GM18505 (cell line): ENCODE results near the gene ZNF136.
A peak's percentile ranks its signal among the peaks of the same experiment; 100 is the strongest.

Experiments
- ATAC-seq: cut with Tn5 transposase; IDR thresholded peaks from one replicate; pipeline ENCODE4 v1.9.1; 2021; ENCODE audit not compliant: unreplicated experiment
- POLR2A ChIP-seq: IDR thresholded peaks from 4 replicates; pipeline ENCODE4 v1.6.1; 2011; ENCODE audit warnings: borderline replicate concordance; ENCODE audit not compliant: insufficient read depth, insufficient read length; ENCODE audit errors: extremely low read depth

ZNF136 gene

GRCh38 chr19:12155324-12155860, 7.5 kb upstream of the ZNF136 start:
- no peak for TF ChIP-seq POLR2A
- no peak for ATAC-seq

GRCh38 chr19:12156223-12157058, 6.5 kb upstream of the ZNF136 start, which contains the start of gene ZNF625:
Gene ZNF625, minus strand, starts transcription at chr19:12156734. Its CDS starts 176 bp downstream, at chr19:12156558.
- peak; percentile 64 for TF ChIP-seq POLR2A
- peak; percentile 65 for ATAC-seq

GRCh38 chr19:12159773-12160414, 3.0 kb upstream of the ZNF136 start:
- no peak for ATAC-seq
- no peak for TF ChIP-seq POLR2A

GRCh38 chr19:12162513-12162881, 399 bp upstream of the ZNF136 start:
- ATAC-seq, result no peak
- no peak for TF ChIP-seq POLR2A

- no peak for TF ChIP-seq POLR2A
- ATAC-seq, result no peak
Measured at GRCh38 chr19:12163826-12164225, 930 bp downstream of the ZNF136 start.

GRCh38 chr19:12166626-12167025, 3.7 kb downstream of the ZNF136 start:
- no peak for ATAC-seq
- TF ChIP-seq POLR2A, result no peak

GRCh38 chr19:12180377-12180776, 17.5 kb downstream of the ZNF136 start:
- no peak for ATAC-seq
- TF ChIP-seq POLR2A, result no peak

GRCh38 chr19:12187625-12188024, 24.7 kb downstream of the ZNF136 start:
- no peak for TF ChIP-seq POLR2A
- no peak for ATAC-seq

- no peak for ATAC-seq
- no peak for TF ChIP-seq POLR2A
Measured at GRCh38 chr19:12194827-12195731, 32.2 kb downstream of the ZNF136 start.

- TF ChIP-seq POLR2A, result no peak
Measured at GRCh38 chr19:12198136-12198535, 35.2 kb downstream of the ZNF136 start.

GRCh38 chr19:12199757-12200419, 37.0 kb downstream of the ZNF136 start:
- no peak for TF ChIP-seq POLR2A
- ATAC-seq, result no peak

More at GRCh38 chr19:12198136-12198535, 35.2 kb downstream of the ZNF136 start:
- no peak for ATAC-seq

- no peak for TF ChIP-seq POLR2A
- no peak for ATAC-seq
Measured at GRCh38 chr19:12202250-12202649, 39.4 kb downstream of the ZNF136 start.
